Mononuclear cell (primary cell): ENCODE measurements around the gene GLRX5. TPM values are rescaled to one million over a fixed set of nuclear protein-coding genes. Genes with fewer than 3 reads are reported as not detected.
"Not testable (repeated sequence)": the region's sequence is repeated elsewhere in the genome, so short reads cannot be mapped to it uniquely, and the experiment has no call there.

Source experiments
- H3K27me3 ChIP-seq: 2 replicates; pipeline ENCODE4 v1.6.0; 2011; ENCODE audit warnings: low read length, control low read depth; ENCODE audit not compliant: insufficient read depth
- H3K4me1 ChIP-seq: 2 replicates; pipeline ENCODE4 v1.5.1; 2011; ENCODE audit warnings: mild to moderate bottlenecking, low read length, control low read depth; ENCODE audit not compliant: insufficient read depth
- H3K4me3 ChIP-seq: 2 replicates; pipeline ENCODE4 v1.5.1; 2011; ENCODE audit warnings: mild to moderate bottlenecking, low read length, moderate library complexity
- H3K9me3 ChIP-seq: 2 replicates; pipeline ENCODE4 v1.5.1; 2011; ENCODE audit warnings: low read depth, mild to moderate bottlenecking, control low read depth, low read length
- total RNA-seq: library from RNA; depleted of rRNA; stranded (reverse); fragments of >200 nt; gene quantifications from one replicate; pipeline ENCODE4 v1.2.3, GENCODE V29; 2012

GLRX5 gene
- total RNA-seq, 1 donor: 14.4 TPM

GRCh38 chr14:95507701-95508103, 27.1 kb upstream of the GLRX5 start:
- Histone ChIP-seq H3K9me3 (no peaks in the 10 kb centered on the region), H3K27me3 (no peaks in the 10 kb centered on the region), H3K4me3 (no peak overlapping the region), H3K4me1 (peaks cover 83% of the 10 kb centered on the region)

- Histone ChIP-seq H3K27me3 (no peaks in the 10 kb centered on the region), H3K9me3 (no peaks in the 10 kb centered on the region), H3K4me1 (peaks cover 83% of the 10 kb centered on the region), H3K4me3 (no peak overlapping the region)
Observed at GRCh38 chr14:95508377-95508776, 26.5 kb upstream of the GLRX5 start.

DNA sequence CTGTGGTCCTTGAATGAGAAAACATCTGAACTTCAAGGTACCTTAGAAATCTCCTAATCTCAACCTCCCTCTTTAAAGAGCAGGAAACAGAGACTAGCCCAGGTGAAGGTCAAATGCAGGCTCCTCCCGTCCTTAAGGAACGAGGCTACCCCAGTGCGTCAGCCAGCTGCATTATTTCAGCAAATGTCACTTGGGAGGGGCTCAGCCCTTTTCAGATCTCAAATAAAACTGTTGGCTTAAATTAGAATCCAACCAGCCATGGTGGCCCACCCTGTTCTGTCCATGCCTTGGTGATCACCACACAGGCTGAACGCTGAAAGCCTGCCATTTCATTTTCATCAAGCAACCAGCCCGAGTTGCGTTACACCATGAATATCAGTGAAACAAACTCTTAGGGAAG, 25.4 kb upstream of the GLRX5 start:
- Histone ChIP-seq H3K27me3 (no peaks in the 10 kb centered on the region), H3K4me1 (peaks cover 83% of the 10 kb centered on the region), H3K9me3 (no peaks in the 10 kb centered on the region), H3K4me3 (no peak overlapping the region)

- not testable (repeated sequence) for H3K4me3 ChIP-seq, H3K9me3 ChIP-seq, H3K27me3 ChIP-seq
- peaks cover 83% of the 10 kb centered on the region for H3K4me1 ChIP-seq
Observed at GRCh38 chr14:95510344-95510743, 24.5 kb upstream of the GLRX5 start.

DNA sequence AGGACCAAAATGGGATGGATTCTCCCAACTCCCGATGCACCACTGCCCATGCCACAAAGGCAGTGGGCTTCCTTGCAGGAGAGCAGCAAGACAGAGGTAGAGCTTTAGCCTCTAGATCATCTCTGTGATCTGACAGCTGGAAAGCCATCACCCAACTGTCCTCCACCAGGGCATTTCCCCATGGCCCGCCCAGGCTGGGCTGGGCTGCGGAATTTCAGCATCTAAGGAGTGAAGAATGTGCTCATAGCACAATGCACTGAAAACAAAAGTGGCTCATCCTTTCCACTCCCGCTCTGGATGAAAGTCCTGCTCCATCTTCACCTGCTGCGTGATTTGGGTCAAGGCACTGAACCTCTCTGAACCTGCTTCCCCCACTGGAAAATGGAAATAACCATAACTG, 24.0 kb upstream of the GLRX5 start:
- Histone ChIP-seq H3K4me3 (no peak overlapping the region), H3K4me1 (peaks cover 84% of the 10 kb centered on the region), H3K9me3 (no peaks in the 10 kb centered on the region)

DNA sequence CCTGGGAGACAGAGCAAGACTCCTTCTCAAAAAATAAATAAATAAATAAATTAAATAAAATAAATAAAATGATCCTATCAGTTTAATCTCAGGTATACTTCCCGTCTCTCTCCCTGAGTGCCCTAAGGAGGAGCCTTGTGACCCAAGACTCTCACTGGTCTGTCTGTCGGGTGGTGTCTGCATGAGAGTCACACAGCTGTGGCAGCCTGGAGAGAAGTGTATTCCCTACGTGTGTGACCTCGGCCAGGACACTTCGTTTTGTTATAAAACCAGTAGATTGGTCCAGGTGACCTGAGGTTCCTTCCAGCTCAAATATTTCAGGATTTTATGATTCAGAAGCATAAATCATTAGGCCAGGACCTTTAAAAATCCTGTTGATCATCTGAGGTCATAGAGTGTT, 23.2 kb upstream of the GLRX5 start:
- Histone ChIP-seq H3K4me3 (no peak overlapping the region), H3K27me3 (no peaks in the 10 kb centered on the region), H3K9me3 (no peaks in the 10 kb centered on the region), H3K4me1 (peaks cover 77% of the 10 kb centered on the region)

More for the DNA sequence above, 24.0 kb upstream of the GLRX5 start:
- no peaks in the 10 kb centered on the region for H3K27me3 ChIP-seq

- no peaks in the 10 kb centered on the region for H3K9me3 ChIP-seq
- H3K27me3 ChIP-seq: no peaks in the 10 kb centered on the region
- H3K4me3 ChIP-seq: no peak overlapping the region
- H3K4me1 ChIP-seq: peaks cover 77% of the 10 kb centered on the region
Observed at GRCh38 chr14:95513291-95513690, 21.6 kb upstream of the GLRX5 start.

DNA sequence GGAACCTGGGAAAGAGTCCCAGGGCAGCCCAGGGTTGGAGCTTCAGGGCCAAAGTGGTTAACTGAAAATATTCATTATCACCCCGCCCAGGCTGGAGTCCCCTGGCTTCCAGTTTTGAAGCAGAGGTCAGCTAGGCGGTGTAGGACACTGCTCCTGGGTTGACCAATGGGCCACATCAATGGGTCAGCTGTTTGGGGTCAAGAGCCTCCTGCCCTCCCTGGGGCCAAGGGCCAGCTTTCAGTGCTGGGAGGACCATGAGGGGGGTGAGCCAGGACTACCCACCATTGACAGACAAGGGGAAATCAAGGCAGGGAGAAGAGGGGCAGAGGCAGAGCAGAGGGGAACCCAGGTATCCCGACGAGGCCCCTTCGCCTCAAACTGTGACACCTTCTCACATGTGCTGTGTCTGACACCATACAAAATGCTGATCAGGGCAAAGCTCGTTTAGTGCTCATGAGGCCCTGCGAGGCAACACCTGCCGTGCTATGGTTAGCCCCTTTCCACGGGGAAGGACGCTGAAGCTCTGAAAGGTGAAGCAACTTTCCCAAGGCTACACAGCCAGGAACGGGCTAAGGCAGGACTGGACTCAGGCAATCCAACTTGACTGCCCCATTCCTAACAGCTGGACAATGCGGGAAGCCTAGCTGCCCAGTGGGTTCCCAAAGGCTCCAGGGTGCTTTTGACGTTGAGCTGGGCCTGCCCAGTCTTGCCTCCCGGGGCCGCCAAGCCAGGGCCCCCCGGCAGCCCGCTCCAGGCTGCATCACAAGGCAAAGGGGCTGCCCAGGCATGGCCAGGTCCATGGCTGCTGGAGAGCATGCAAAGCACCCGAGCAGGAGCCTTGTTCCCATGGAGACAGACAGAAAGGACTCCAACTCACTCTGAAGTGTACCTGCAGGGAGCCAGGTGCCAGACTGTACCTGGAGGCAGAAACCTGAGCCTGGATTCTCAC, 20.4 kb upstream of the GLRX5 start:
- H3K27me3 ChIP-seq: no peaks in the 10 kb centered on the region
- peaks cover 77% of the 10 kb centered on the region for H3K4me1 ChIP-seq
- no peaks in the 10 kb centered on the region for H3K9me3 ChIP-seq
- H3K4me3 ChIP-seq: peak overlapping the region; percentile 59

DNA sequence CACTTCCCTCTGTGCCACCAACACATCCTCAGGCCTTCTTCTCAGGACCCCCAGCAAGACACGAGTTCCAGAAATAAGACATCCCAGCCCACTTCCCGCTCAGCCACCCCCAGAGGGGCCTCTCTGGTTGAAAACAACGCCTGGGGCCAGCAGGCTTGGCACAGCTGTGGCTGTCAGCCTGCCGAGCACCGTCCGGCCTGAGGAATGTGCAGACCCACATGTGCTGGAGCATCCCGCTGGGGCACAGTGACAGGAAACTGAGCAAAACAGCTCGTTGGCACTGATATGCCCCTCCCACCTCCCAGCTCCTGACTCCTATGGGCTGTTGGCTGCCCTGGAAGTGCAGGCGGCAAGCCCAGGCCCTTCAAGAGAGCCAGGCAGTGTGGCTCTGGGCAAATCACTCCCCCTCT, 19.8 kb upstream of the GLRX5 start:
- Histone ChIP-seq H3K4me1 (peaks cover 77% of the 10 kb centered on the region), H3K9me3 (no peaks in the 10 kb centered on the region), H3K27me3 (no peaks in the 10 kb centered on the region), H3K4me3 (peak overlapping the region; percentile 59)

- peak overlapping the region; percentile 59 for H3K4me3 ChIP-seq
- H3K27me3 ChIP-seq: no peaks in the 10 kb centered on the region
- peaks cover 77% of the 10 kb centered on the region for H3K4me1 ChIP-seq
- H3K9me3 ChIP-seq: no peaks in the 10 kb centered on the region
Observed at GRCh38 chr14:95515596-95516552, 19.0 kb upstream of the GLRX5 start.

GRCh38 chr14:95516554-95517181, 18.2 kb upstream of the GLRX5 start, which contains the start of gene SYNE3:
Gene SYNE3, minus strand, starts transcription at chr14:95516650. Its CDS starts 40,829 bp downstream, at chr14:95475821.
- Histone ChIP-seq H3K27me3 (no peaks in the 10 kb centered on the region), H3K4me1 (peaks cover 82% of the 10 kb centered on the region), H3K9me3 (no peaks in the 10 kb centered on the region), H3K4me3 (peak within 1 kb of the TSS; percentile 59)

DNA sequence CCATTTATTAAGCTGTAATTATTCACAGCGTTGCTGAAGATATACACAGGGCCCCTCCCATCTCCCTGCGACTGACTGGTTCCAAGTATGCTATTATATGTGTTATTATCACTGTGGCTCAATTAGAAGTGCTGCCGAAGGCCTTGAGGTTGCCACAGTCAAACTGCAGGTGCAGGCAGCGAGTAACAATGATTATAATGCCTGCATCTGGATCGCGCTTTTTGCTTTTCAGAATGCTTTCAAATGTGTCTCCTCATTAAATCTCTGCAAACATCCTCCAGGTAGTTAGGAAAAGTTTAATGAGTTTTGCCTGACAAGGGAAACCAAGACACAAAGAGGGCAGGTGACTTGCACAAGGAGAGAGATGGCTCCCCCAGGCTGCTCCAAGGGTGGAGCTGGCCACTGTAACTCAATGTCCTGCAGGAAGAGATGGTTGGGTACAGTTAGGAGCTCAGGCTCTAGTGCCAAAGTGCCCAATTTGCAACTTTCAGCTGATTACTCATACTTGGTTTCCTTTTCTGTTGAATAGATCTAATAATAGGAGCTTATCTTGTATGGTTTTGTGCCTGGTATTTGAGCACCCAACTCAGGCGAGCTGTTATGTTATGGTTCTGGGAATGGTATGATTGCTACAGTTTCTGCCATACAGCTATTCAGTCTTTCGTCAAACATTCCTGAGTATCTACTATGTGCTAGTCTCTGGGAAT, 16.7 kb upstream of the GLRX5 start:
- no peaks in the 10 kb centered on the region for H3K27me3 ChIP-seq
- H3K4me3 ChIP-seq: no peak overlapping the region
- no peaks in the 10 kb centered on the region for H3K9me3 ChIP-seq
- H3K4me1 ChIP-seq: peaks cover 92% of the 10 kb centered on the region

GRCh38 chr14:95519699-95520098, 15.2 kb upstream of the GLRX5 start:
- H3K9me3 ChIP-seq: no peaks in the 10 kb centered on the region
- H3K27me3 ChIP-seq: no peaks in the 10 kb centered on the region
- H3K4me3 ChIP-seq: no peak overlapping the region

DNA sequence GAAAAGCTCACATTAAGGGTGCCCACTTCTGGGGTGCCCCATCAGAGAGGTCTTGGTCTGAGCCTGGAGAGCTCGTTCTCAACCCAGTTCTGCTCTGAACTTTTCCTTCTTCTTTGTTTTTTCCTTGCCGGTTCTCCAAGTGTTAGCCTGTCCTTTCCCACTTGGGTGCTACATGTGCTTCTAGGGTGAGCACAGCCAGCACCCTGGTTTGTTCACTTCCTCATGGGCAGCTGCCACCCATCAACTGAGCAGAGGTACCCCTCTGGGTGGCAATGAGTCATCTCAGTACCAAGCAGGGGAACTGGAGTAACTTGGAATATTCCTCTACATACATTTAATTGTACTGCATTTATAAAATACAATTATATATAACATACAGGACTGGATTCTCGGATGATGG, 14.5 kb upstream of the GLRX5 start:
- Histone ChIP-seq H3K4me1 (peaks cover 92% of the 10 kb centered on the region), H3K4me3 (no peak overlapping the region), H3K27me3 (no peaks in the 10 kb centered on the region), H3K9me3 (no peaks in the 10 kb centered on the region)

More at GRCh38 chr14:95519699-95520098, 15.2 kb upstream of the GLRX5 start:
- peaks cover 92% of the 10 kb centered on the region for H3K4me1 ChIP-seq
